Activated CD4-positive, alpha-beta T cell treated with anti-CD3 and anti-CD28 coated beads for 36 hours (primary cell): ENCODE measurements around the gene BMP7. TPM values are rescaled to one million over a fixed set of nuclear protein-coding genes. Genes with fewer than 3 reads are reported as not detected.

Experiments
- ATAC-seq: fragments of 200-7000 bp; cut with Tn5 transposase; one replicate; pipeline ENCODE4 v1.10.0; 2021; ENCODE audit warnings: mild to moderate bottlenecking, moderate library complexity
- CTCF ChIA-PET: fragments of 350-600 bp; sonication (Branson Sonifier 250); formaldehyde crosslinking; loops from one replicate; lab custom pipeline; 2021; ENCODE audit warnings: antibody characterized with exemption; lab: Charles Lee
- POLR2A ChIA-PET: fragments of 350-600 bp; sonication (Branson Sonifier 250); formaldehyde crosslinking; loops from one replicate; lab custom pipeline; 2021; ENCODE audit warnings: antibody characterized with exemption, inconsistent platforms; lab: Charles Lee
- DNase-seq: peaks from one replicate; pipeline ENCODE4 v3.0.0-alpha.2; 2020
- H3K27ac Mint-ChIP-seq: one replicate; pipeline ENCODE4 v1.8.0; 2021; ENCODE audit warnings: mixed read lengths
- H3K27me3 Mint-ChIP-seq: one replicate; pipeline ENCODE4 v1.8.0; 2021; ENCODE audit warnings: mixed read lengths
- H3K36me3 Mint-ChIP-seq: one replicate; pipeline ENCODE4 v1.8.0; 2021; ENCODE audit warnings: low read depth, mixed read lengths
- H3K4me1 Mint-ChIP-seq: one replicate; pipeline ENCODE4 v1.8.0; 2021; ENCODE audit warnings: mixed read lengths
- H3K4me3 Mint-ChIP-seq: one replicate; pipeline ENCODE4 v1.8.0; 2021; ENCODE audit warnings: mild to moderate bottlenecking, moderate library complexity, mixed read lengths
- H3K9me3 Mint-ChIP-seq: one replicate; pipeline ENCODE4 v1.8.0; 2021; ENCODE audit warnings: low read depth, mixed read lengths
- intact Hi-C, 2 experiments: fragments of 100-400 bp; cut with DNase I in 1 of 2; cut with micrococcal nuclease in 1 of 2; formaldehyde crosslinking; loops; one replicate each; pipeline versions ENCODE4 v1.14.2 to v1.15.1; 2022 to 2024; cut with DNase I, micrococcal nuclease
- total RNA-seq, 2 experiments: library from RNA; stranded (reverse); gene quantifications; one replicate each; pipeline ENCODE4 v1.2.3, GENCODE V29; 2021

Gene BMP7
- total RNA-seq, 2 experiments from 2014 or later = 0.41 TPM; not detected in 1

DNA sequence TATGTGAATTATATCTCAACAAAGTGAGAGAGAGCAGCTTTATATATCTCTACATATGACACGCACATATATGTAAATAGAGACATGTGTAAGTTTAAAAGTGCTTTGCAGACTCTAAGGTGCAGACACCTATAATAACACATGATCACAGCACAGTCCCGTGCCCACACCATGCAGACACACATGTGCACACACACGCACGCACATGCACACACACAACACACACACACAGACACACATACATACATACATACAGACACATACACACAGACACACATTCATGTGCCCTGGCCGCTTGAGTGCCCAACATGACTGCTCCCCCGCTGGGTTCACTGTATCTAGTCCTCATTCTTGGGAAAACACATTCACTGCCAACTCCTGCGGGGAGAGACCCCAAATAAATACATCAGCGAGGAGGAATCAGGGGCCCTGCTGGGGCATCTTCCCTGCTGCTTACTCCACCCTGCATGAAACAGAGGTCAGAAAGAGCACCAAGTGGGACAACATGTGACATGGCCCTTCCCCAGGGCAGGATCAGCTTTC, 121.3 kb downstream of the BMP7 start:
- ATAC-seq = no peak
- DNase-seq = no peak
- ChIA-PET CTCF (no interaction called here), POLR2A (no interaction called here)
- no peaks in the 10 kb centered on the region for H3K4me1 Mint-ChIP-seq
- H3K27ac Mint-ChIP-seq = no peak overlapping the region
- intact Hi-C loops = no loop called here
- peaks cover 1% of the 10 kb centered on the region for H3K9me3 Mint-ChIP-seq
- H3K27me3 Mint-ChIP-seq = peaks cover 15% of the 10 kb centered on the region
- H3K36me3 Mint-ChIP-seq = no peaks in the 10 kb centered on the region
- no peak overlapping the region for H3K4me3 Mint-ChIP-seq

DNA sequence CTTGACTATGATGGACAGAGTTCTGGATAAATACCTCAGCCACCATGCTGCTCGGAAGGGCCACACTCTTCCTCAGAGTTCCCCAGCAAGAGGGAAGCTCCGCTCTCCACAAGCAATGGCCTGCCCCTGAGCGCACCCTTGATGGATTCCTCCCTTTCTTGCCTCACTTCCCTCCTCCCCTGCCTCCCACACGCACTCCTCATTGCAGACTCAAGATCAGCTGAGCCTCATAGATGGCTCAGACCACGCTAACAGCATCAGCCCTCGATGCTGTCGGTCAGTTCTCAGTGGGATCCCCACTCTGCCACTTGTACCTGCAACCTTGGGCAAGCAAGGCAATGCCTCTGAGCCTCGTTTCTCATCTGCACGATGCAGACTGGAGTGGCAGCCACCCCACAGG, 123.3 kb downstream of the BMP7 start:
- H3K36me3 Mint-ChIP-seq = no peaks in the 10 kb centered on the region
- DNase-seq = no peak
- no peak overlapping the region for H3K4me3 Mint-ChIP-seq
- POLR2A ChIA-PET = no interaction called here
- no peaks in the 10 kb centered on the region for H3K4me1 Mint-ChIP-seq
- intact Hi-C loops = no loop called here
- ATAC-seq = no peak
- H3K27ac Mint-ChIP-seq = no peak overlapping the region
- peaks cover 10% of the 10 kb centered on the region for H3K27me3 Mint-ChIP-seq
- peaks cover 1% of the 10 kb centered on the region for H3K9me3 Mint-ChIP-seq
- CTCF ChIA-PET = no interaction called here

- Mint-ChIP-seq H3K4me3 (no peak overlapping the region), H3K36me3 (no peaks in the 10 kb centered on the region), H3K4me1 (no peaks in the 10 kb centered on the region), H3K27me3 (peaks cover 10% of the 10 kb centered on the region), H3K27ac (no peak overlapping the region), H3K9me3 (peaks cover 1% of the 10 kb centered on the region)
- ATAC-seq = no peak
- DNase-seq = no peak
- intact Hi-C loops = no loop called here
- ChIA-PET CTCF (no interaction called here), POLR2A (no interaction called here)
Observed at GRCh38 chr20:57142667-57143066, 123.8 kb downstream of the BMP7 start.

DNA sequence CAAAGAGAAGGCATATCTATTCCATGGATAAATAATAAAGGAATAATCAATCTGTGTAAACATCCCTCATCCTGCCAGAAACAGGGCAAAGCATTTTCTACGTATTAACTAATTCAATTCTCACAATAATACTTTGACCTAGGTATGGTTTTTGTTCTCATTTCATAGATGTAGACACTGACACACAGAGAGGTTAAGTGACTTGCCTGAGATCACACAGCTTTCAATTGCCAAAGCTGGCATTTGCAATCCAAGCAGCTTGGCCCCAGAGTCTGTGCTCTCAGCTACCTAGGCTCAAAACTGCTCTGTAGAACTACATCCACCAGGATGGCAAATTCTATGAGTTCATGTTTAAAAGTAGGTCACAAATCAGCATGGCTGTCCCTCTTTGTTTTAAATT, 124.9 kb downstream of the BMP7 start:
- H3K4me1 Mint-ChIP-seq = no peaks in the 10 kb centered on the region
- intact Hi-C loops = no loop called here
- no peak overlapping the region for H3K4me3 Mint-ChIP-seq
- DNase-seq (no peak), ATAC-seq (no peak)
- H3K9me3 Mint-ChIP-seq = no peaks in the 10 kb centered on the region
- H3K27ac Mint-ChIP-seq = no peak overlapping the region
- ChIA-PET CTCF (no interaction called here), POLR2A (no interaction called here)
- H3K36me3 Mint-ChIP-seq = no peaks in the 10 kb centered on the region
- peaks cover 8% of the 10 kb centered on the region for H3K27me3 Mint-ChIP-seq

DNA sequence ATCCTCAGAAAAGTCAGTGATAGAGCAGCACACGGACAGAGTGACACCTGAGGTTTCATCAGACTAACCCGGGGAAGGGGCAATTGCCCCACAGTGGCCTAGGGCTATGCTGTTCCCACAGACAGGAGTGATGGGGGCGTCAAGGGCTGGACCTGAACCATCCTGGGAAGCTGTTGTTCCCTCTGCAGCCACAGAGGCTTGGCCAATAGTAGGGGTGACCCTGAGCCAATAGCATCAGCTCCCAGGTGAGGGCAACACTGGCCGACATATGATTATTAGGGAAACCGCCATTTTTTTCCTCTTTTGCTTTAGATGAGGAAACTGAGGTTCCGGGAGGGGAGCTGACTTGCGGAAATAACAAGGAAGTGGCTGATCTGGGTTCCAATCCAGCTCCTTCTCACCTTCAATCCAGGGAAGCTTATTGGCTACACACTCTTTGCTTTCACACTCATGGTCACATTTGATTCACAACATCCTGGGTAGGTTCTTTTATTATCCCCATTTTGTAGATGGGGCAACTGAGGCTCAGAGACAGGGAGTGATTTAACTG, 126.0 kb downstream of the BMP7 start:
- intact Hi-C loops = no loop called here

GRCh38 chr20:57139342-57140093, 126.9 kb downstream of the BMP7 start:
- no peak overlapping the region for H3K27ac Mint-ChIP-seq
- H3K4me1 Mint-ChIP-seq = no peaks in the 10 kb centered on the region
- intact Hi-C loops = no loop called here
- CTCF ChIA-PET = no interaction called here
- no peaks in the 10 kb centered on the region for H3K9me3 Mint-ChIP-seq
- H3K4me3 Mint-ChIP-seq = no peak overlapping the region
- POLR2A ChIA-PET = no interaction called here
- no peaks in the 10 kb centered on the region for H3K36me3 Mint-ChIP-seq
- H3K27me3 Mint-ChIP-seq = peaks cover 5% of the 10 kb centered on the region
- no peak for ATAC-seq
- DNase-seq = no peak

More for the DNA sequence above, 126.0 kb downstream of the BMP7 start:
- Mint-ChIP-seq H3K36me3 (no peaks in the 10 kb centered on the region), H3K4me3 (no peak overlapping the region), H3K27me3 (peaks cover 5% of the 10 kb centered on the region), H3K27ac (no peak overlapping the region), H3K9me3 (no peaks in the 10 kb centered on the region), H3K4me1 (no peaks in the 10 kb centered on the region)
- ATAC-seq (no peak), DNase-seq (no peak)
- ChIA-PET CTCF (interaction anchor here (0.6 kb wide), 1 partner anchor 210 kb away, joined by 3 read pairs; no protein-coding TSS in a partner anchor), POLR2A (no interaction called here)

DNA sequence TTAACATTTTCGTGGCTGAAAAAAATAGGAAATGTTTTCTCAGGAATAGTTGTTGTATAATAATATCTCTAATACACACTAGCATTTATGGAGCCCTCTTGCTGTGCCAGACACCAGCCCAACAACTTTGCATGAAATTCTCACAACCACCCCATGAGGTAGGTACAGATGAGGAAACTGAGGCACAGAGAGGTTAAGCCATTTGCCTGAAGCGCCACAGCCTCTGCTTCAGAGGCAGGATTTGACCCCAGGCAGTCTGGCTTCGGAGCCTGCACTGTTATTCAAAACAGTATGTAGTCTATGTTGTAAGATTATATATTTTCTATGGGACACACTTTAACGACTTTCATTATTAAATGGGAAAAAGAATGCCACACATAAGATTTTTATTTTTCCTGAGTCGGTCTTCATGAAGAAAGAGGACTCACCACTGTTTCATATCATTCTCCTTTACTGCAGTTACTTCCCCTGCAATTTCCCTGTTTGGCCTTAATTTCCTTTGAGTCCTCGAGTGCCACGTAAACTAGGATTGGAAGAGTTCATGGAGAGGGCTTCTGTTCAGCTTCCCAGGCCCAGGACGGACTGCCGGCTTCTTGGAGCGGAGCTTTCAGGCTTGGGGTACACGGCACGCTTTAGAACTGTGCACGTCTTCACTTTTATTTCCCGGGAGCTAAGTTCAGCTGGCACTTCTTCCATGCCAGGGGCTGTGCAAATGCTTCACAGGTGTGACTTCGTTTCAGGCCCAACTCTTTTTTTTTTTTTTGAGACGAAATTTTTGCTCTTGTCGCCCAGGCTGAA, 128.0 kb downstream of the BMP7 start:
- Mint-ChIP-seq H3K4me1 (no peaks in the 10 kb centered on the region), H3K27ac (no peak overlapping the region), H3K27me3 (peaks cover 7% of the 10 kb centered on the region), H3K36me3 (no peaks in the 10 kb centered on the region), H3K9me3 (no peaks in the 10 kb centered on the region), H3K4me3 (no peak overlapping the region)
- ChIA-PET CTCF (no interaction called here), POLR2A (interaction anchor here (0.6 kb wide), 1 partner anchor 63 kb away, joined by 3 read pairs; no protein-coding TSS in a partner anchor)
- ATAC-seq = no peak
- DNase-seq = no peak
- intact Hi-C loops = no loop called here

DNA sequence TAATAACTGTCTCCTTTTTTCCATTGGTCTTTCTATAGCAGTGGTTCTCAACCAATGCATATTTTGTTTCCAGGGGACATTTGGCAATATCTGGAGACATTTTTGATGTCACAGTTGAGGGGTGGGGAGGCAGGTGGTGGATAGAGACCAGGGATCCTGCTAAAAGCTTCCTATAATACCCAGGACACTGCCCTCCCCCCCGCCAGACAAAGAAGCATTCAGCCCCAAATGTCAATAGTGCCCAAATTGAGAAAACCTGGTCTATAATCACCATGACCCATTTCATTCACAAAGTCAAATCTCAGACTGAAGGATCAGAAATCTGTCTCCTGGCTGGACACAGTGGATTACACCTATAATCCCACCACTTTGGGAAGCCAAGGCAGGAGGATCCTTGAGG, 128.8 kb downstream of the BMP7 start:
- POLR2A ChIA-PET = no interaction called here
- H3K4me3 Mint-ChIP-seq = no peak overlapping the region
- ATAC-seq (no peak), DNase-seq (no peak)
- intact Hi-C loops = no loop called here
- peaks cover 6% of the 10 kb centered on the region for H3K27me3 Mint-ChIP-seq
- no peaks in the 10 kb centered on the region for H3K36me3 Mint-ChIP-seq
- H3K27ac Mint-ChIP-seq = no peak overlapping the region
- H3K4me1 Mint-ChIP-seq = no peaks in the 10 kb centered on the region
- CTCF ChIA-PET = no interaction called here
- H3K9me3 Mint-ChIP-seq = no peaks in the 10 kb centered on the region

- intact Hi-C loops = no loop called here
- Mint-ChIP-seq H3K27me3 (peaks cover 9% of the 10 kb centered on the region), H3K27ac (no peak overlapping the region), H3K36me3 (no peaks in the 10 kb centered on the region), H3K9me3 (no peaks in the 10 kb centered on the region), H3K4me1 (no peaks in the 10 kb centered on the region), H3K4me3 (no peak overlapping the region)
- DNase-seq (no peak), ATAC-seq (no peak)
- ChIA-PET POLR2A (no interaction called here), CTCF (no interaction called here)
Observed at GRCh38 chr20:57136734-57137133, 129.7 kb downstream of the BMP7 start.

DNA sequence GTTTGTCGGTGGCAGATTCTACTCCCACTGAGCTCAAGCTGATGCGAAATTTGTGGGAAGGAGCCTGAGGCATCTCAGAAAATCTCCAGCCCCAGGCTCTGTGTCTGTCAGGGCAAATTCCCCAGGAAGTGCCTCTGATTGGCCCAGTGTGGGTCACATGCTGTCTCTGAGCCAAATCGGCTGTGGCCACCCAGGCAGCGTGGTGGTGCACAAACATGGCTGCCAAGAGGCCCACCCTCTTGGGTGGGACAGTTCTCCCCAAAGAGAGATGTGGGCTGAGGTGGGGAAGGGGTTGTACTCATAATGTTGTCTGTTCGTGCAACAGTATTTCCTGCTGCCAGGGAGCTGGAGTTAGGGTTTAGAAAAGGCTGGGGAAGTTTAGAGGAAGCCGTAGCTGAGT, 130.6 kb downstream of the BMP7 start:
- no peak overlapping the region for H3K27ac Mint-ChIP-seq
- ChIA-PET POLR2A (no interaction called here), CTCF (no interaction called here)
- DNase-seq (no peak), ATAC-seq (no peak)
- no peaks in the 10 kb centered on the region for H3K36me3 Mint-ChIP-seq
- H3K9me3 Mint-ChIP-seq = no peaks in the 10 kb centered on the region
- no peak overlapping the region for H3K4me3 Mint-ChIP-seq
- intact Hi-C loops = no loop called here
- H3K4me1 Mint-ChIP-seq = no peaks in the 10 kb centered on the region
- peaks cover 9% of the 10 kb centered on the region for H3K27me3 Mint-ChIP-seq

- Mint-ChIP-seq H3K27me3 (peaks cover 9% of the 10 kb centered on the region), H3K27ac (no peak overlapping the region), H3K36me3 (no peaks in the 10 kb centered on the region), H3K9me3 (no peaks in the 10 kb centered on the region), H3K4me3 (no peak overlapping the region), H3K4me1 (no peaks in the 10 kb centered on the region)
- DNase-seq (no peak), ATAC-seq (no peak)
- ChIA-PET CTCF (no interaction called here), POLR2A (no interaction called here)
- intact Hi-C loops = no loop called here
Observed at GRCh38 chr20:57134804-57135203, 131.6 kb downstream of the BMP7 start.
